Chondrocyte (in vitro differentiated cells): ENCODE results near the gene HOXC11. TPM values are rescaled to one million over a fixed set of nuclear protein-coding genes. Genes with fewer than 3 reads are reported as not detected.
A peak's percentile ranks its signal among the peaks of the same experiment; 100 is the strongest.

ENCODE experiments used
- DNase-seq: peaks from one replicate; pipeline ENCODE4 v3.0.0; 2021; ENCODE audit warnings: mixed read lengths, low spot score
- H3K27ac Mint-ChIP-seq: one replicate; pipeline ENCODE4 v1.8.0; 2021; ENCODE audit warnings: mild to moderate bottlenecking, moderate library complexity, mixed read lengths; ENCODE audit not compliant: unreplicated experiment
- H3K27me3 Mint-ChIP-seq: 2 replicates; pipeline ENCODE4 v1.8.0; 2021; ENCODE audit warnings: low read depth, mixed read lengths
- H3K36me3 Mint-ChIP-seq: 2 replicates; pipeline ENCODE4 v1.8.0; 2021; ENCODE audit warnings: low read depth, mixed read lengths
- H3K4me1 Mint-ChIP-seq: 2 replicates; pipeline ENCODE4 v1.8.0; 2021; ENCODE audit warnings: low read depth, mild to moderate bottlenecking, mixed read lengths
- H3K4me3 Mint-ChIP-seq: one replicate; pipeline ENCODE4 v1.8.0; 2021; ENCODE audit warnings: mild to moderate bottlenecking, moderate library complexity, mixed read lengths; ENCODE audit not compliant: unreplicated experiment
- H3K9me3 Mint-ChIP-seq: 2 replicates; pipeline ENCODE4 v1.8.0; 2021; ENCODE audit warnings: low read depth, mixed read lengths
- CTCF ChIP-seq: fragments of 200-600 bp; sonication (generic); IDR thresholded peaks from 2 replicates; pipeline ENCODE4 v1.5.0; 2021; ENCODE audit warnings: antibody characterized with exemption, mild to moderate bottlenecking, moderate library complexity
- total RNA-seq: library from RNA; stranded (reverse); gene quantifications from 3 replicates; pipeline ENCODE4 v1.2.1, GENCODE V29; 2021

Gene HOXC11
- total RNA-seq, 1 donor from 2014 or later: not detected

DNA sequence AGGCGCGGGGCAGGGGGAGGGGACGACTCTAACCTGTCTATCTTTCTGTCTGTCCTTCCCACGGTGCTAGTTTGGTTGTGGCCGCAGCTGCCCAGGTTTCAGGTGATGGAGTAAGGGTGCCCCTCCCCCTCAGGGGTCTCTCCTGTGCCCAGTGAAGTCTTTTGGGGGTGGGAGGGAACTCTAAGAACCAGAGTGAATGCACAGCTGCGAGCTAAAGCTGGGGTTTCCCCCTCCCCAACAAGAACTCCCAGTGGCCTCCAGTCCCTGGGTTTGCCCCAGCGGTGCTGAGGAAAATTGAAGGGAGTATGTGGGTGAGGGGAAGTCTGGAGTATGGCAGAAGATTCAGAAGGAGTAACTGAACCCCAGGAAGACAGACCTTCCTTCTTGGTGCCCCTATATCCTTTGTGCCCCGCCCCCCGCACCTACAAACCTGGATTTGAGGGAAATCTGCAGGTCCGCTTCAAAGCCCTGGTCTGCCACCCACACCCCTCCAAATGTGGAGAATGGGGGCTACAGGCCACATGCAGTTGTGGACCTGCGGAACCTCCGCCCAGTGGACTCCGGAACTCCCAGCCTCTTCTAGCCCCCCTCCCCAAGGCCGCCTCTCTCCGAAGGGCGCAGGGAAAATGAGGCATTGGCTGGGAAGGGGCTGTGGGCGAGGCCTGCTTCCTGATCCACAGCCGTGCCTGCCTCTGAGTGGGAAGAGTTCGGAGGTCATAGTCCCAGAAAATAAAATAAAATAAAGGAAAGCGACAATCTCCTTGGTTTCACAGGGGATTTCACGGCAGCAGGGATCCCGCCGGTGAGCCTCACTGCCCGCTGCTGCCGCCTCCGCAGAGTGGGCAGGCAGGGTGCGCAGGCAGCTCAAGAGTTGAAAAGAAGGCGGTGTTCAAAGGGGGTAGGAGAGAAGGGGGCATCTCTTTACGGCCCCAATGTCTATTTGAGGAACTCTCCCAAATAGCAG lies 23.6 kb downstream of the HOXC11 start:
- H3K9me3 Mint-ChIP-seq: no peaks in the 10 kb centered on the region
- H3K4me1 Mint-ChIP-seq: peaks cover 23% of the 10 kb centered on the region
- peak overlapping the region; percentile 69 for H3K4me3 Mint-ChIP-seq
- no peak overlapping the region for H3K27ac Mint-ChIP-seq
- TF ChIP-seq CTCF: no peak
- H3K27me3 Mint-ChIP-seq: peaks cover 88% of the 10 kb centered on the region
- H3K36me3 Mint-ChIP-seq: peaks cover 5% of the 10 kb centered on the region
- no peak for DNase-seq

- Mint-ChIP-seq H3K27ac (no peak overlapping the region), H3K27me3 (peaks cover 88% of the 10 kb centered on the region), H3K4me1 (peaks cover 23% of the 10 kb centered on the region), H3K9me3 (no peaks in the 10 kb centered on the region), H3K36me3 (peaks cover 5% of the 10 kb centered on the region), H3K4me3 (no peak overlapping the region)
- no peak for DNase-seq
- no peak for TF ChIP-seq CTCF
These were observed 24.5 kb downstream of the HOXC11 start for GRCh38 chr12:53997204-53998109.

GRCh38 chr12:53998110-53998899 lies 25.4 kb downstream of the HOXC11 start:
- no peak for TF ChIP-seq CTCF
- H3K27ac Mint-ChIP-seq: no peak overlapping the region
- H3K9me3 Mint-ChIP-seq: no peaks in the 10 kb centered on the region
- H3K4me3 Mint-ChIP-seq: no peak overlapping the region
- H3K4me1 Mint-ChIP-seq: peaks cover 23% of the 10 kb centered on the region
- DNase-seq: no peak
- H3K36me3 Mint-ChIP-seq: peaks cover 5% of the 10 kb centered on the region
- H3K27me3 Mint-ChIP-seq: peaks cover 89% of the 10 kb centered on the region

GRCh38 chr12:53998900-53999236 lies 25.9 kb downstream of the HOXC11 start:
- Mint-ChIP-seq H3K4me3 (no peak overlapping the region), H3K27ac (no peak overlapping the region), H3K9me3 (no peaks in the 10 kb centered on the region), H3K4me1 (peaks cover 23% of the 10 kb centered on the region), H3K27me3 (peaks cover 89% of the 10 kb centered on the region), H3K36me3 (peaks cover 6% of the 10 kb centered on the region)
- TF ChIP-seq CTCF: no peak
- no peak for DNase-seq
